Fibroblast of skin of right biceps (primary cell): Measurements from ENCODE around the gene BRIP1.
"Not testable (repeated sequence)": the region's sequence is repeated elsewhere in the genome, so short reads cannot be mapped to it uniquely, and the experiment has no call there.

Experiments
- DNase-seq: peaks from one replicate; pipeline ENCODE4 v3.0.0-alpha.2; 2013

BRIP1 gene

GRCh38 chr17:61723183-61723582, 140.1 kb downstream of the BRIP1 start:
- DNase-seq, result no peak

- no peak for DNase-seq
Observed at GRCh38 chr17:61722398-61722797, 140.9 kb downstream of the BRIP1 start.

GRCh38 chr17:61720016-61720795, 143.1 kb downstream of the BRIP1 start:
- peak; percentile 26 for DNase-seq

GRCh38 chr17:61719220-61719619, 144.1 kb downstream of the BRIP1 start:
- not testable (repeated sequence) for DNase-seq

- no peak for DNase-seq
Observed at GRCh38 chr17:61718022-61718421, 145.3 kb downstream of the BRIP1 start.

- DNase-seq, result no peak
Observed at GRCh38 chr17:61717352-61717751, 146.0 kb downstream of the BRIP1 start.

- no peak for DNase-seq
Observed at GRCh38 chr17:61716225-61716829, 147.0 kb downstream of the BRIP1 start.

GRCh38 chr17:61715348-61715747, 148.0 kb downstream of the BRIP1 start:
- no peak for DNase-seq

GRCh38 chr17:61714300-61714699, 149.0 kb downstream of the BRIP1 start:
- DNase-seq, result no peak

- DNase-seq, result no peak
Observed at GRCh38 chr17:61713035-61713434, 150.3 kb downstream of the BRIP1 start.

- DNase-seq, result no peak
Observed at GRCh38 chr17:61710546-61710945, 152.8 kb downstream of the BRIP1 start.

GRCh38 chr17:61709567-61709966, 153.8 kb downstream of the BRIP1 start:
- no peak for DNase-seq

- no peak for DNase-seq
Observed at GRCh38 chr17:61704935-61705449, 158.3 kb downstream of the BRIP1 start.

- no peak for DNase-seq
Observed at GRCh38 chr17:61702450-61702849, 160.9 kb downstream of the BRIP1 start.

GRCh38 chr17:61701978-61702377, 161.3 kb downstream of the BRIP1 start:
- DNase-seq, result no peak

- DNase-seq, result no peak
Observed at GRCh38 chr17:61701334-61701733, 162.0 kb downstream of the BRIP1 start.

GRCh38 chr17:61700252-61700651, 163.1 kb downstream of the BRIP1 start:
- no peak for DNase-seq

- no peak for DNase-seq
Observed at GRCh38 chr17:61699694-61700093, 163.6 kb downstream of the BRIP1 start.

GRCh38 chr17:61699032-61699431, 164.3 kb downstream of the BRIP1 start:
- no peak for DNase-seq

GRCh38 chr17:61698244-61698643, 165.1 kb downstream of the BRIP1 start:
- DNase-seq, result no peak

GRCh38 chr17:61695779-61696337, 167.5 kb downstream of the BRIP1 start:
- no peak for DNase-seq

- DNase-seq, result no peak
Observed at GRCh38 chr17:61694095-61694494, 169.2 kb downstream of the BRIP1 start.

GRCh38 chr17:61689610-61690180, 173.6 kb downstream of the BRIP1 start:
- DNase-seq, result peak; percentile 35

GRCh38 chr17:61687769-61688168, 175.6 kb downstream of the BRIP1 start:
- no peak for DNase-seq
